Renal pelvis (tissue), 4 donors: Measurements from ENCODE around the gene KLRC4. TPM values are rescaled to one million over a fixed set of nuclear protein-coding genes. Genes with fewer than 3 reads are reported as not detected.
"Not testable (repeated sequence)": the region's sequence is repeated elsewhere in the genome, so short reads cannot be mapped to it uniquely, and the experiment has no call there.

Experiments used
- DNase-seq: peaks from one replicate; pipeline ENCODE4 v3.0.0-alpha.2; 2013
- polyA plus RNA-seq, 3 donors: library from polyadenylated mRNA; unstranded; fragments of 120-200 nt; gene quantifications; one replicate each; pipeline ENCODE4 v1.2.1, GENCODE V29; 2013; ENCODE audit not compliant: insufficient read length in 3 of 3

The KLRC4 gene
- polyA plus RNA-seq, 3 donors, result not detected

- DNase-seq, result no peak
These were observed 41.1 kb downstream of the KLRC4 start for GRCh38 chr12:10368206-10369171.

GRCh38 chr12:10367714-10368113 is 41.8 kb downstream of the KLRC4 start:
- not testable (repeated sequence) for DNase-seq

- peak; percentile 16 for DNase-seq
These were observed 42.7 kb downstream of the KLRC4 start for GRCh38 chr12:10366875-10367274.

DNA sequence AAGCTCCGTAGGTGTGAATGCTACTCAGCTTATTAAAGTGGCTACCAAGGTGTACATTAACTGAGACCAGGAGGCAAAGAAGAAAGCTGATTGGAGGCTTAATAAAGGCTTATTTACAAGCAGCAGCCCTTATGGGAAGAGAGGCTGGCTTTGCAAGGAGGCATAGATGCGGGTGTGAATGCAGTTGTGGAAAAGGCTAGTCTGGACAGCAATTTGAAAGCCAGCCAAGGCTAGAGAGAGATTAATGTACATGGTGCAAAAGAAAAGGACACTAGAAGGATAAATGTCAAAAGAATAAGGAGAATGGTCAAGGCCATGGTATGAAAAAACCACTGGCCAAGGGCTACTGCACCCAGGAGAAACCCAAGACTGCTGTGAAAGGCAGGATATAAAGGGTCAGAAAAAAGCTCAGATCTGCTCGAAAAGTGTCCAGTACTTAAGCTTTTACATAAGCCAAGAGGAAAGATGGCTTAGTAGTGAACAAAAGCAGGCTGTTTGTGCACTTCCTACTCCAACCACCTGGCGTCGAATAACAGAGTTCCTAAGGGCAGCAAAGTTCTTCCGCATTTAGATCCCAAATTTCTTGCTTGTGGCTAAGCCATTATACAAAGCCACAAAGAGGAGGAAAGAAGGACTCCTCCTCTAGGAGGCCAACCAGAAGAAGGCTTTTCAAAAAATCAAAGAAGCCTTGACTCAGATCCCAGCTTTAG is 43.7 kb downstream of the KLRC4 start:
- DNase-seq, result peak; percentile 28

- DNase-seq, result peak; percentile 91
These were observed 44.5 kb downstream of the KLRC4 start for GRCh38 chr12:10364815-10365622.

DNA sequence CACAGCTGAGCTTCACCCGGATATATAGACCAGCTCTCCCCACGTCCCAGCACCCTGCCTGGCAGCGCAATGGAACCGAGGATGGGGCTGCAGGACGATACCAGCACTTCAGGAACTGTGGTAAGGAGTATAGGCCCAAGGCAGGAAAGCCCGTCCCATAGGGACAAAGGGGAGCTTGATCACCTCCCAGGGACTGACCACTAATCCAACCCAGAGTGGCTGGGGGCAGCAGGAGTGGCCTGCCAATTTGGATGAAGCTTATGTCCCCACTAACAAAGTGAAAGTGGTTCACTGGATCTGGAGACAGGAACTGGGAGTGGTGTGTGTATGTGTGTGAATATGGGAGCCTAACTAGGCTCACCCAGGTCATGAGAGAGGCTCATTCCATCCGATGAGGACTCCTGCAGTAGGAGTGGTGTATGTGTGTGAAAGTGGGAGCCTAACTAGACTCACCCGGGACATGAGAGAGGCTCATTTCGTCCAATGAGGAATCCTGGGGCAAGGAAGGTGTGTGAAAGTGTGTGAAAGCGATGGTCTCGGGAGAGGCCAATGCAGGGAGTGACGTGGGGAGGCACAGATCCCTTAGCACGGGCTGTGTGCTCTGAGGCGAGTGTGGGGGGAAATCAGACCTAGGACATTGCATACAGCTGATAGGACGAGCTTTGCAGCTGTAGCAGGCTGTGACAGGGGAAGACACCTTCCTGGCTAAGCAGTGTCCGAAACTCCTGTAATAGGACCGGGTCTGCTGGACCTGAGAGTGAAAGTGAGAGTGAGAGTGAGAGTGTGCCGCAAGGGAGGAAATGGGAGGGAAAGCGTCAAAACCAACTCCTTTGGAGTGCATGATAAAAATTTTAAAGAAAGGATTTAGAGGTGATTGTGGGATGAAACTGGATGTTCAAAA is 45.4 kb downstream of the KLRC4 start:
- DNase-seq, result peak; percentile 62

GRCh38 chr12:10363658-10363913 is 46.0 kb downstream of the KLRC4 start:
- DNase-seq, result no peak

GRCh38 chr12:10362828-10363657 is 46.5 kb downstream of the KLRC4 start:
- DNase-seq, result peak; percentile 42

- peak; percentile 14 for DNase-seq
These were observed 47.2 kb downstream of the KLRC4 start for GRCh38 chr12:10362325-10362724.

DNA sequence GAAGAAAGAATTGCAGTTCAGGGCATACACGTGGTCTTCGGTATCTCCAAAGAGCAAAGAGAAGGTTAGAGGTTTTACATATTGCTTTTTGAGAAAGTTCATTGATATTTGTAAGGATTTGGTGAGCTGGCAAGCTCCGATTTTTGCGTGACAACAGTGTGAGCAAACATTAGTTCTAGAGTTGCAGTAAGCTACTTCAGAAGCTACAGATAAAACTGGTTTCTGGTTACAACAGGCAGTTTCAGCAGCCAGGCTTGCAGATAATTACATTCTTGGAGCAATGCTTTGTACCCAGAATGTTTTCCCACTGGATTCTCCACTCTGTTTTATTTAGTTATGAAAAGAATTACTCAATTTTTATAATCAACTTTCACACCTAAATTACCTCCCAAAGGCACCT is 47.9 kb downstream of the KLRC4 start:
- peak; percentile 21 for DNase-seq

GRCh38 chr12:10361084-10361483 is 48.5 kb downstream of the KLRC4 start:
- DNase-seq, result no peak

GRCh38 chr12:10358969-10359368 is 50.6 kb downstream of the KLRC4 start:
- DNase-seq, result no peak

- DNase-seq, result no peak
These were observed 51.4 kb downstream of the KLRC4 start for GRCh38 chr12:10358131-10358530.

Other genes with a start within 250 kb of the KLRC4 start
- gene OLR1, start 237.6 kb downstream of the KLRC4 start, polyA plus RNA-seq, result 1 to 10 TPM; 1.3 to 1.4 (median 1.3) TPM
- 100 to 1,000 TPM; 121 to 183 (median 138) TPM for gene TMEM52B, start 230.7 kb downstream of the KLRC4 start, polyA plus RNA-seq
- 10 to 100 TPM; 60.9 to 80.7 (median 72.0) TPM for gene GABARAPL1, start 196.9 kb downstream of the KLRC4 start, polyA plus RNA-seq
- under 1 TPM; 0.24 to 0.65 (median 0.47) TPM for gene KLRD1, start 101.9 kb downstream of the KLRC4 start, polyA plus RNA-seq
- 1 to 10 TPM in 1 of 3 donors, under 1 TPM in 2; 0.53 to 1.2 (median 0.97) TPM for gene KLRK1, start 19.7 kb downstream of the KLRC4 start, polyA plus RNA-seq
- gene KLRC3, start 10.8 kb upstream of the KLRC4 start, polyA plus RNA-seq, result under 1 TPM in 1 of 3 donors, not detected in 2; 0.25 TPM
- under 1 TPM in 1 of 3 donors, not detected in 2; 0.31 TPM for gene KLRC2, start 26.3 kb upstream of the KLRC4 start, polyA plus RNA-seq
- gene KLRC1, start 43.6 kb upstream of the KLRC4 start, polyA plus RNA-seq, result under 1 TPM; 0.64 to 0.84 (median 0.78) TPM
- gene EIF2S3B, start 96.1 kb upstream of the KLRC4 start, polyA plus RNA-seq, result 1 to 10 TPM in 2 of 3 donors, under 1 TPM in 1; 0.60 to 1.3 (median 1.3) TPM
- 10 to 100 TPM; 36.4 to 43.2 (median 41.1) TPM for gene MAGOHB, start 203.9 kb upstream of the KLRC4 start, polyA plus RNA-seq